ENCODE measurements around the gene CEMIP2.

The CEMIP2 gene

DNA sequence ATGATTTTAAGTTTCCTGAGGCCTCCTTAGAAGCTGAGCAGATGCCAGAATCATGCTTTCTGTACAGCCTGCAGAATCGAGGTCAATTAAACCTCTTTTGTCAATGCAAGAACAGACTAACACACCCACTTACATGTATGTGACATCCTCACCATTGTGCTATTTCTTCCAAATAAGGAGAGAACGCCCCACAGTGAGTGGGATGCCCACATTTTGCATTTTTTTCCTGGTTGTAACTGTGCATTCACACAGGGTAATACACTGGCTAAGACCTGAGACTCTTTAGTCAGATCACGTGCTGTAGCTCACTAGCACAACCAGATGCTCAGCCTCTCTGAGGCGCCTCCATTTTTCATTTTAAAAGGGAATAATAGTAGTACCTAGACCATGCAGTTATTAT, 4.4 kb upstream of the CEMIP2 start:
- no peak for DNase-seq (ENCODE audit: low read depth)
- TF ChIP-seq, protein P1, sequence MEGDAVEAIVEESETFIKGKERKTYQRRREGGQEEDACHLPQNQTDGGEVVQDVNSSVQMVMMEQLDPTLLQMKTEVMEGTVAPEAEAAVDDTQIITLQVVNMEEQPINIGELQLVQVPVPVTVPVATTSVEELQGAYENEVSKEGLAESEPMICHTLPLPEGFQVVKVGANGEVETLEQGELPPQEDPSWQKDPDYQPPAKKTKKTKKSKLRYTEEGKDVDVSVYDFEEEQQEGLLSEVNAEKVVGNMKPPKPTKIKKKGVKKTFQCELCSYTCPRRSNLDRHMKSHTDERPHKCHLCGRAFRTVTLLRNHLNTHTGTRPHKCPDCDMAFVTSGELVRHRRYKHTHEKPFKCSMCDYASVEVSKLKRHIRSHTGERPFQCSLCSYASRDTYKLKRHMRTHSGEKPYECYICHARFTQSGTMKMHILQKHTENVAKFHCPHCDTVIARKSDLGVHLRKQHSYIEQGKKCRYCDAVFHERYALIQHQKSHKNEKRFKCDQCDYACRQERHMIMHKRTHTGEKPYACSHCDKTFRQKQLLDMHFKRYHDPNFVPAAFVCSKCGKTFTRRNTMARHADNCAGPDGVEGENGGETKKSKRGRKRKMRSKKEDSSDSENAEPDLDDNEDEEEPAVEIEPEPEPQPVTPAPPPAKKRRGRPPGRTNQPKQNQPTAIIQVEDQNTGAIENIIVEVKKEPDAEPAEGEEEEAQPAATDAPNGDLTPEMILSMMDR (IDR thresholded peaks at IDR 0.05; ENCODE audit: insufficient read depth, low read depth, low read length, missing control alignments) = no peak
- no peak overlapping the region for H3K4me3 ChIP-seq (ENCODE audit: low read length)

DNA sequence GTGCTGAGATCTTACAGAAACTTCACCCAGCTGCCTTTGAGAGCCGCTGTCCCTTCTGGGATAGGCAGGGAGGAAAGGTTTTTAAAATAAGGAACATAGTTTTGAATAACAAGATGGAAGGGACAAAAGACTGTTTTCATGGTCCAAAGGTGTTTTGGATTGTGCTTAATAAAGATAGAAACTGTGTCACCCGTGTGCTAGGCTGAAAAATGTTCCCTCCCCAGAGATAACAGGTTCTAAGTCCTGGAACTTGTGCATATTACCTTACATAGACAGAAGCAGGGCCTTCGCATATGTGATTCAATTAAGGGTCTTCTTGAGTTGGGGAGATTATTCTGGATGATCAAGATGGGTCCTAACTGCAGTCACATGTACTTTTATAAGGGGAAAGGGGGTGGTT, 1.9 kb upstream of the CEMIP2 start:
- DNase-seq (ENCODE audit: low read depth) = no peak
- TF ChIP-seq, protein P1 (IDR thresholded peaks at IDR 0.05; ENCODE audit: insufficient read depth, low read depth, low read length, missing control alignments) = no peak
- H3K4me3 ChIP-seq (ENCODE audit: low read length) = no peak overlapping the region

DNA sequence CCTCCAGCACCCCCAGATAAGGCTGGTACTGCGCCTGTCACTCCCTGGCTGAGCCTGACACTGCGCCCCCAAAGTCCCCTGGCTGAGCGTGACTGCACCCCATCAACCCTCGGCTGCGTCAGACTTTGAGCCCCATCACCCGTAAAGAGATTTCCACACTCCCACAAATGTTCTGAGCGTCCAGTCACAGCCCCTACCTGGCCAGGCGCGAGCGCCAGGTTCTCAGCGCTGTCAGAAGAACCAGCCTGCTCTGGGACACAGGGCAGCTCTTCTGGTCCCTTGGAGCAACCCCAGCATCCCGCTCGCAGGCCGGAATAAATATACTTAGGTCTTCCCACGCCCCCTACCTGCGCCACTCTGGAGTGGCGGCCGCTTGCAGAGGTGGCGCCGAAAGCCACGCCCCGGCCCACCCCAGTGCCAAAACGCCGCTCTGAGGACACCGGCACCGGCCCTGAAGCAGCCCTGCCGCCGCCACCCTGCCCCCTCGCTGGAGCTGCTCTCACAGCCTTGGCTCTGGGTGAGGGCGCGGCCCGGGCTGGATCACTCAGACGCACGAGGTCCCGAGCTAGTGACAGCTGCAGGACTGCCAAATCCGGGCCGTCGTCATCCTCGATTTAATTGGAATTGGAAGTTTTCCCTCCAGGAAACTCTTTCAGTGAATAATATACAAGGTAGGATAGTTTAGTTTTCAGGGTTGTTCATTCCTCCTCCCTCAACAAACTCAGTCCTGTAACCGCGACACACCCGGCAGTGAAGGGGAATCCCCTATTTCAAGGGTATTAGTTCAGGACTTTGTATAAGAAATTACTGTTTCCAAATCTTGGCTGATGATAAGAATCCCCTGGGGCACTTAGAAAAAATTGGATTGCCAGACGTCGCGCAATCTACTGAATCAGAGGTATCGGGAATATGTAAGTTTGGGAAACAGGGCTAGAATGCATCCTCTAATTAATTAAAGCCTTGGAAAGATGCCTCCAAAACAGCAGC, 1.2 kb upstream of the CEMIP2 start:
- peak overlapping the region; percentile 53 for H3K4me3 ChIP-seq (ENCODE audit: low read length)
- DNase-seq (ENCODE audit: low read depth) = peak; percentile 81
- TF ChIP-seq, protein P1 (IDR thresholded peaks at IDR 0.05; ENCODE audit: insufficient read depth, low read depth, low read length, missing control alignments) = peak; percentile 22

DNA sequence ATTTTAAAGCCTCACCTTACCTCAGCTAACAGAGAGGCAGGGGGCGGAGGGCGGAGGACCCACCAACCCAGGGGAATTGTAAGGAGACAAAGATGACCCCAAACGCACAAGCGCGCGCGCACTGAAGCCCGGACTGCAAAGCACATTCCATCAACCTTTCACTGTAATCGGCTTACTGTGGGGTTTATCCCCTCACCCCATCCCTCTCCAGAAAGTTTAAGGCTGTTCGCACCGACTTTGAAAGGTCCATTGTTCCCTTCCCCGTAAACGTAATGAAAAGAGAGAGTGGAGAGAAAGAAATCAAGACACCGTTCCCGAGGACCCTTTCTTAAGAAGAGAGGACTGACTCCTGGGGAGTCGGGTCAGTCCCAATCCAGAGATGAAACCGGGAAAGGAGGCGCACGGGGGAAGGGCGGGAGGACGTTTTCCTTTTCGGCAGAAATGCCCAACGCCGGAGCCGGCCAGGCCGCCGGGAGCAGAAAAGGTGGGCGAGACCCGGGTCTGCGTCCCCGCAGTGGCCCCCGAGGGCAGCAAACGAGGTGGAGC, 464 bp downstream of the CEMIP2 start:
- H3K4me3 ChIP-seq (ENCODE audit: low read length) = peak overlapping the region; percentile 72
- TF ChIP-seq, protein P1 (IDR thresholded peaks at IDR 0.05; ENCODE audit: insufficient read depth, low read depth, low read length, missing control alignments) = no peak
- peak; percentile 17 for DNase-seq (ENCODE audit: low read depth)

DNA sequence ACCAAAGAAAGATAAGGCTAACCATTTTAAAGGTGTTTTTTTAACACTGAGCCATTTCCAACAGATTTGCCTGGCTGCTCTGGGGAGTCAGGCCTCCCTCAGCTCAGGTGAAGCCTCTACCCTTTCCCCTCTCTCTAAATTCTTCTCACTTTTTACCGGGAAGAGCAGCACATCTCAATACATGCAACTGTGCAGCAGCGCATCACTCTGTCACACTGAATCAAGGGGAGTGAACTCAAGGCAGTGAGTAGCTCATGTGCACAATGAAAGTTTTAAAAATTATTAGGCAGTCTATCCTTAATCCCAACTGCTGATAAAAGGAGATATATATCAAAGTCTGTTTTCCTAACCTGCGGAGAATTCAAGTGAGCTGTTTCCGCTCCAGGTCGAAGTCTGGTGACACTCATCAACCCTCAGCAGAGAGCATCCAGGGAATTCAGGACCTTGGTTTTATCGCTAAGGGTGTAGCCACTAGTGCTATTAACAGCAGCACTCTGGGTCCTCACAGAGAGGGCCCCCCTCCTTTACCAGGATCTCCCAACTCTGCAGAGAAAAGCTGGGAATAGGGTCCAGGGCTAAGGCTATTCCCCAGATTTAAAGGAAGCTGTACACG, 1.0 kb downstream of the CEMIP2 start:
- DNase-seq (ENCODE audit: low read depth) = no peak
- TF ChIP-seq, protein P1 (IDR thresholded peaks at IDR 0.05; ENCODE audit: insufficient read depth, low read depth, low read length, missing control alignments) = no peak

DNA sequence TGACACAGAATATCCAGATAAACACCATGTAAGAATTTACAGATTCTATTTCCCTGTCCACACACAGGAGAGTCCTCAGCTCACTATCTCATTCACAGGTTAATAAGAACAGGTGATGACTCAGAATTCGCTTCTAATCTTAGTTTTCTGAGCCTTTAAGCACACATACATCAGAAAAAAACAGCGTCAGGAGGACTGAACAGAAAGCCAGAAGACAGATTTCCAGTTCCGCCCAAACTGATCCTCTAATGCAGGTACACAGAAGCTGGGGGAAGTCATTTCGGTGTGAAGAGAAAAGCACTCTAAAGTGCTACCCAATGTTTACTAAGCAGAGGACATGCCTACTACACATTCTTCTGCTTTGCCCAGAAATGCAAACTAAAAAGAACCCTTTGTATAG, 1.6 kb downstream of the CEMIP2 start:
- TF ChIP-seq, protein P1 (IDR thresholded peaks at IDR 0.05; ENCODE audit: insufficient read depth, low read depth, low read length, missing control alignments) = no peak

More for the DNA sequence above, 1.0 kb downstream of the CEMIP2 start:
- peak overlapping the region; percentile 72 for H3K4me3 ChIP-seq (ENCODE audit: low read length)

More for the DNA sequence above, 1.6 kb downstream of the CEMIP2 start:
- peak; percentile 56 for DNase-seq (ENCODE audit: low read depth)
- peak overlapping the region; percentile 10 for H3K4me3 ChIP-seq (ENCODE audit: low read length)
